Measurements from ENCODE around the gene MED9.

DNA sequence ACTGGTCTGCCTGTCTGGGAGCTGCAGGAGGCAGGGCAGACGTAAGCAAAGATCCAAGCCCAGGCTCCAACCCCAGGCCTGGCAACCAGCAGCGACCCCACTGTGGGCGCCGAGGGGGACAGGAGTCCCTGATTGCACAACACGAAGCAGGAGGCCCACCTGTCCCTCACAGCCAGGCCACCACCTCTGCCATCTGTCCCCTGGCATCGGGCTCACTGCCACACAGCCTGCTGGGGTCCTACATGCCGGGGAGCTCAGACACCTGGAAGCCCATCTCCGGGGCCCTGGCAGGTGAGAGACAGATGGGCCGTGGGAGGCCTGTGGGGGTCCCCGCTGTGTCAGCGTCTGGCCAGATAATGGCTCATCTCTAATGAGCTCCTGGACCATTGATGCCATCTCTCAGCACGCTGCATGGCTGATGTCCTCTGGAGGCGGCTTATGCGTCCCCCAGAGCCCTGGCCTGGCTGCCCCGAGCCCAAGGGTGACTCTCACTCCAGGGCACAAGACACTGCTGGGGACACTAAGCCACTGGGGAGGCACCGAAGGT is 30.7 kb downstream of the MED9 start:
- TF ChIP-seq, protein P1, sequence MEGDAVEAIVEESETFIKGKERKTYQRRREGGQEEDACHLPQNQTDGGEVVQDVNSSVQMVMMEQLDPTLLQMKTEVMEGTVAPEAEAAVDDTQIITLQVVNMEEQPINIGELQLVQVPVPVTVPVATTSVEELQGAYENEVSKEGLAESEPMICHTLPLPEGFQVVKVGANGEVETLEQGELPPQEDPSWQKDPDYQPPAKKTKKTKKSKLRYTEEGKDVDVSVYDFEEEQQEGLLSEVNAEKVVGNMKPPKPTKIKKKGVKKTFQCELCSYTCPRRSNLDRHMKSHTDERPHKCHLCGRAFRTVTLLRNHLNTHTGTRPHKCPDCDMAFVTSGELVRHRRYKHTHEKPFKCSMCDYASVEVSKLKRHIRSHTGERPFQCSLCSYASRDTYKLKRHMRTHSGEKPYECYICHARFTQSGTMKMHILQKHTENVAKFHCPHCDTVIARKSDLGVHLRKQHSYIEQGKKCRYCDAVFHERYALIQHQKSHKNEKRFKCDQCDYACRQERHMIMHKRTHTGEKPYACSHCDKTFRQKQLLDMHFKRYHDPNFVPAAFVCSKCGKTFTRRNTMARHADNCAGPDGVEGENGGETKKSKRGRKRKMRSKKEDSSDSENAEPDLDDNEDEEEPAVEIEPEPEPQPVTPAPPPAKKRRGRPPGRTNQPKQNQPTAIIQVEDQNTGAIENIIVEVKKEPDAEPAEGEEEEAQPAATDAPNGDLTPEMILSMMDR (IDR thresholded peaks at IDR 0.05; ENCODE audit: extremely low read depth in 1 of 2, insufficient read depth in 1 of 2, low read depth in 1 of 2, low read length in 2 of 2): no peak
- TF ChIP-seq EZH2 (IDR thresholded peaks at IDR 0.05; ENCODE audit: borderline replicate concordance, low read depth, low read length, severe bottlenecking): no peak
- TF ChIP-seq, protein P2, sequence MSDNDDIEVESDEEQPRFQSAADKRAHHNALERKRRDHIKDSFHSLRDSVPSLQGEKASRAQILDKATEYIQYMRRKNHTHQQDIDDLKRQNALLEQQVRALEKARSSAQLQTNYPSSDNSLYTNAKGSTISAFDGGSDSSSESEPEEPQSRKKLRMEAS (IDR thresholded peaks at IDR 0.05; ENCODE audit: insufficient read depth, insufficient read length): no peak
- no peak for TF ChIP-seq POLR2A (IDR thresholded peaks at IDR 0.05; ENCODE audit: low read depth, low read length)
- no peak for TF ChIP-seq FOS (IDR thresholded peaks at IDR 0.05; ENCODE audit: borderline replicate concordance, insufficient read depth, low read length)
- no peak for TF ChIP-seq POLR2AphosphoS5 (IDR thresholded peaks at IDR 0.05; ENCODE audit: insufficient read depth, low read depth, low read length)
- no peak for TF ChIP-seq JUN (IDR thresholded peaks at IDR 0.05; ENCODE audit: borderline replicate concordance, insufficient read depth, insufficient read length, low read depth)
- no peak for TF ChIP-seq MYC (IDR thresholded peaks at IDR 0.05; ENCODE audit: low read depth, low read length)
- TF ChIP-seq GATA2 (IDR thresholded peaks at IDR 0.05; ENCODE audit: insufficient read depth, insufficient read length, low read depth, low read length): no peak

Measured in endothelial cell of umbilical vein (primary cell).